Ovary (tissue), 3 donors: ENCODE data around the gene PPP1R9A.

Experiments
- EP300 ChIP-seq: sonication (generic); formaldehyde crosslinking; IDR thresholded peaks from one replicate; pipeline ENCODE4 v1.6.1; 2017; ENCODE audit warnings: antibody characterized with exemption
- POLR2A ChIP-seq: fragments of 450-650 bp; IDR thresholded peaks from one replicate; pipeline ENCODE4 v1.6.1; 2017; ENCODE audit warnings: antibody characterized with exemption, mild to moderate bottlenecking, moderate library complexity
- TF ChIP-seq, protein P1 (sequence below), 3 donors: fragments of 450-650 bp in 2 of 3; fragments of 200-600 bp in 1 of 3; IDR thresholded peaks; one replicate each; pipeline versions ENCODE4 v1.5.1 to v1.8.0; 2016 to 2022; ENCODE audit warnings: antibody characterized with exemption in 3 of 3, mild to moderate bottlenecking in 1 of 3
- donor health status: DM: no; HTN: no; CAD: no.

DNA sequence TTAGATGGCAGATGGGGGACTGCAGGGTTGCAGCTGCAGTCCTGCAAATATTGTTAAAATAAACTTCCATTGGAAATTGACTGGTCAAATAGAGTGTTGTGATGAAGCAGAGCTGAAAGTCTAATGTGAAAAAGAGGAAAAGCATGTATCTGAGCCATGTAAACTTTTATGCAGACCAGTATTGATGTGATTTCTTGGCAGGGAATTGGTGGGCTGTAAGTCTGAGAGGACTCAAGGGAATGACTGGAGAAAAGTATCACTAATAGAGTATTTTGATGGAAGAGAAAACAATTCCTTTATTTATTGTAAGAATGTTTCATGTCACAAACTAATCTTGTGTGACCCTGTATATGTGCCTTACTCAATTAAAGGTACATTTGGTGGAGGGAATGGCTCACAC is 155.5 kb downstream of the PPP1R9A start:
- TF ChIP-seq, protein P1, sequence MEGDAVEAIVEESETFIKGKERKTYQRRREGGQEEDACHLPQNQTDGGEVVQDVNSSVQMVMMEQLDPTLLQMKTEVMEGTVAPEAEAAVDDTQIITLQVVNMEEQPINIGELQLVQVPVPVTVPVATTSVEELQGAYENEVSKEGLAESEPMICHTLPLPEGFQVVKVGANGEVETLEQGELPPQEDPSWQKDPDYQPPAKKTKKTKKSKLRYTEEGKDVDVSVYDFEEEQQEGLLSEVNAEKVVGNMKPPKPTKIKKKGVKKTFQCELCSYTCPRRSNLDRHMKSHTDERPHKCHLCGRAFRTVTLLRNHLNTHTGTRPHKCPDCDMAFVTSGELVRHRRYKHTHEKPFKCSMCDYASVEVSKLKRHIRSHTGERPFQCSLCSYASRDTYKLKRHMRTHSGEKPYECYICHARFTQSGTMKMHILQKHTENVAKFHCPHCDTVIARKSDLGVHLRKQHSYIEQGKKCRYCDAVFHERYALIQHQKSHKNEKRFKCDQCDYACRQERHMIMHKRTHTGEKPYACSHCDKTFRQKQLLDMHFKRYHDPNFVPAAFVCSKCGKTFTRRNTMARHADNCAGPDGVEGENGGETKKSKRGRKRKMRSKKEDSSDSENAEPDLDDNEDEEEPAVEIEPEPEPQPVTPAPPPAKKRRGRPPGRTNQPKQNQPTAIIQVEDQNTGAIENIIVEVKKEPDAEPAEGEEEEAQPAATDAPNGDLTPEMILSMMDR (IDR thresholded peaks at IDR 0.05), result no peak
- TF ChIP-seq EP300 (no peak), POLR2A (no peak)
